T-helper 1 cell treated with Interleukin-12 subunit alpha and Interleukin-12 subunit beta and Interleukin-4 antibody, amounts not matched to agents 30 μg/mL and 1 μg/mL, for 36 hours (primary cell): ENCODE measurements around the gene OR5H14.
"Not testable (repeated sequence)": the region's sequence is repeated elsewhere in the genome, so short reads cannot be mapped to it uniquely, and the experiment has no call there.

Experiments
- H3K27ac Mint-ChIP-seq: one replicate; pipeline ENCODE4 v1.8.0; 2021; ENCODE audit warnings: mild to moderate bottlenecking, mixed read lengths
- H3K27me3 Mint-ChIP-seq: one replicate; pipeline ENCODE4 v1.8.0; 2021; ENCODE audit warnings: low read depth, mixed read lengths
- H3K36me3 Mint-ChIP-seq: one replicate; pipeline ENCODE4 v1.8.0; 2021; ENCODE audit warnings: low read depth, mixed read lengths
- H3K4me1 Mint-ChIP-seq: one replicate; pipeline ENCODE4 v1.8.0; 2021; ENCODE audit warnings: low read depth, mixed read lengths
- H3K4me3 Mint-ChIP-seq: one replicate; pipeline ENCODE4 v1.8.0; 2021; ENCODE audit warnings: mild to moderate bottlenecking, moderate library complexity, mixed read lengths
- H3K9me3 Mint-ChIP-seq: one replicate; pipeline ENCODE4 v1.8.0; 2021; ENCODE audit warnings: mixed read lengths

The OR5H14 gene

GRCh38 chr3:98147179-98147578 lies at the start of gene OR5H14:
OR5H14 (plus strand) TSS chr3:98147479; CDS start chr3:98149386, 1,907 bp downstream.
- Mint-ChIP-seq H3K36me3 (no peaks in the 10 kb centered on the region), H3K4me1 (no peaks in the 10 kb centered on the region), H3K9me3 (peaks cover 3% of the 10 kb centered on the region), H3K27me3 (peaks cover 10% of the 10 kb centered on the region), H3K4me3 (no peak within 1 kb of the TSS), H3K27ac (no peak within 1 kb of the TSS)

GRCh38 chr3:98099848-98100247 lies 47.4 kb upstream of the OR5H14 start:
- Mint-ChIP-seq H3K9me3 (no peaks in the 10 kb centered on the region), H3K4me3 (no peak overlapping the region), H3K27ac (no peak overlapping the region), H3K27me3 (no peaks in the 10 kb centered on the region), H3K36me3 (no peaks in the 10 kb centered on the region), H3K4me1 (no peaks in the 10 kb centered on the region)

GRCh38 chr3:98108162-98108561 lies 39.1 kb upstream of the OR5H14 start:
- no peaks in the 10 kb centered on the region for H3K9me3 Mint-ChIP-seq
- no peak overlapping the region for H3K27ac Mint-ChIP-seq
- no peaks in the 10 kb centered on the region for H3K36me3 Mint-ChIP-seq
- peaks cover 2% of the 10 kb centered on the region for H3K4me1 Mint-ChIP-seq
- H3K27me3 Mint-ChIP-seq, result peaks cover 6% of the 10 kb centered on the region
- H3K4me3 Mint-ChIP-seq, result no peak overlapping the region

GRCh38 chr3:98109807-98110549 lies 37.3 kb upstream of the OR5H14 start:
- Mint-ChIP-seq H3K27ac (no peak overlapping the region), H3K9me3 (no peaks in the 10 kb centered on the region), H3K4me3 (no peak overlapping the region), H3K27me3 (peaks cover 6% of the 10 kb centered on the region), H3K4me1 (peaks cover 2% of the 10 kb centered on the region), H3K36me3 (no peaks in the 10 kb centered on the region)

- H3K27me3 Mint-ChIP-seq, result peaks cover 6% of the 10 kb centered on the region
- H3K9me3 Mint-ChIP-seq, result no peaks in the 10 kb centered on the region
- no peak overlapping the region for H3K27ac Mint-ChIP-seq
- no peaks in the 10 kb centered on the region for H3K36me3 Mint-ChIP-seq
- peaks cover 2% of the 10 kb centered on the region for H3K4me1 Mint-ChIP-seq
- no peak overlapping the region for H3K4me3 Mint-ChIP-seq
Observed at GRCh38 chr3:98110550-98110908, 36.8 kb upstream of the OR5H14 start.

GRCh38 chr3:98114264-98114663 lies 33.0 kb upstream of the OR5H14 start:
- Mint-ChIP-seq H3K27ac (no peak overlapping the region), H3K27me3 (peaks cover 5% of the 10 kb centered on the region)

GRCh38 chr3:98115717-98116116 lies 31.6 kb upstream of the OR5H14 start:
- Mint-ChIP-seq H3K4me1 (no peaks in the 10 kb centered on the region), H3K27ac (no peak overlapping the region), H3K4me3 (no peak overlapping the region), H3K9me3 (no peaks in the 10 kb centered on the region), H3K36me3 (no peaks in the 10 kb centered on the region), H3K27me3 (peaks cover 5% of the 10 kb centered on the region)

More at GRCh38 chr3:98114264-98114663, 33.0 kb upstream of the OR5H14 start:
- Mint-ChIP-seq H3K4me3 (no peak overlapping the region), H3K36me3 (no peaks in the 10 kb centered on the region), H3K9me3 (no peaks in the 10 kb centered on the region), H3K4me1 (no peaks in the 10 kb centered on the region)

GRCh38 chr3:98130421-98130820 lies 16.9 kb upstream of the OR5H14 start, which contains the start of gene OR5H1:
OR5H1 (plus strand) TSS chr3:98130721; CDS start chr3:98132698, 1,977 bp downstream.
- Mint-ChIP-seq H3K27me3 (no peaks in the 10 kb centered on the region), H3K27ac (no peak within 1 kb of the TSS), H3K4me1 (no peaks in the 10 kb centered on the region), H3K4me3 (no peak within 1 kb of the TSS), H3K9me3 (no peaks in the 10 kb centered on the region), H3K36me3 (no peaks in the 10 kb centered on the region)

GRCh38 chr3:98136631-98137030 lies 10.6 kb upstream of the OR5H14 start:
- H3K9me3 Mint-ChIP-seq, result no peaks in the 10 kb centered on the region
- no peak overlapping the region for H3K27ac Mint-ChIP-seq
- no peaks in the 10 kb centered on the region for H3K36me3 Mint-ChIP-seq
- H3K4me1 Mint-ChIP-seq, result no peaks in the 10 kb centered on the region
- H3K4me3 Mint-ChIP-seq, result no peak overlapping the region
- H3K27me3 Mint-ChIP-seq, result no peaks in the 10 kb centered on the region

GRCh38 chr3:98137826-98138557 lies 9.3 kb upstream of the OR5H14 start:
- not testable (repeated sequence) for H3K4me3 Mint-ChIP-seq, H3K27me3 Mint-ChIP-seq, H3K4me1 Mint-ChIP-seq, H3K27ac Mint-ChIP-seq, H3K9me3 Mint-ChIP-seq, H3K36me3 Mint-ChIP-seq

- no peaks in the 10 kb centered on the region for H3K36me3 Mint-ChIP-seq
- H3K27ac Mint-ChIP-seq, result no peak overlapping the region
- H3K4me1 Mint-ChIP-seq, result no peaks in the 10 kb centered on the region
- peaks cover 5% of the 10 kb centered on the region for H3K27me3 Mint-ChIP-seq
- H3K4me3 Mint-ChIP-seq, result no peak overlapping the region
- no peaks in the 10 kb centered on the region for H3K9me3 Mint-ChIP-seq
Observed at GRCh38 chr3:98140531-98140930, 6.7 kb upstream of the OR5H14 start.

GRCh38 chr3:98148751-98149150 lies 1.5 kb downstream of the OR5H14 start:
- Mint-ChIP-seq H3K4me1 (no peaks in the 10 kb centered on the region), H3K9me3 (peaks cover 3% of the 10 kb centered on the region), H3K27ac (no peak overlapping the region), H3K27me3 (peaks cover 5% of the 10 kb centered on the region), H3K36me3 (no peaks in the 10 kb centered on the region), H3K4me3 (no peak overlapping the region)

GRCh38 chr3:98149456-98149855 lies 2.2 kb downstream of the OR5H14 start:
- not testable (repeated sequence) for H3K9me3 Mint-ChIP-seq, H3K27ac Mint-ChIP-seq, H3K4me3 Mint-ChIP-seq, H3K36me3 Mint-ChIP-seq, H3K4me1 Mint-ChIP-seq, H3K27me3 Mint-ChIP-seq

- H3K4me3 Mint-ChIP-seq, result no peak overlapping the region
- no peak overlapping the region for H3K27ac Mint-ChIP-seq
- no peaks in the 10 kb centered on the region for H3K4me1 Mint-ChIP-seq
Observed at GRCh38 chr3:98151241-98151640, 4.0 kb downstream of the OR5H14 start.

GRCh38 chr3:98166396-98166795 lies 19.1 kb downstream of the OR5H14 start, which contains the start of gene OR5H15:
OR5H15 (plus strand) TSS chr3:98166696; CDS start chr3:98168700, 2,004 bp downstream.
- Mint-ChIP-seq H3K9me3 (no peaks in the 10 kb centered on the region), H3K27me3 (peaks cover 4% of the 10 kb centered on the region), H3K4me1 (no peaks in the 10 kb centered on the region), H3K27ac (no peak within 1 kb of the TSS), H3K36me3 (no peaks in the 10 kb centered on the region), H3K4me3 (no peak within 1 kb of the TSS)

More at GRCh38 chr3:98151241-98151640, 4.0 kb downstream of the OR5H14 start:
- no peaks in the 10 kb centered on the region for H3K36me3 Mint-ChIP-seq
- peaks cover 5% of the 10 kb centered on the region for H3K27me3 Mint-ChIP-seq
- H3K9me3 Mint-ChIP-seq, result peaks cover 3% of the 10 kb centered on the region
